Osteoblast (primary cell): ENCODE results near the gene ADCY9. TPM values are rescaled to one million over a fixed set of nuclear protein-coding genes. Genes with fewer than 3 reads are reported as not detected.

Source experiments
- DNase-seq: peaks from one replicate; pipeline ENCODE4 v3.0.0; 2011; ENCODE audit warnings: low spot score, mixed read lengths; ENCODE audit not compliant: insufficient read length; ENCODE audit errors: missing footprints
- H2AFZ ChIP-seq: 2 replicates; pipeline ENCODE4 v1.6.0; 2011; ENCODE audit warnings: mild to moderate bottlenecking, low read length
- H3K27ac ChIP-seq: 2 replicates; pipeline ENCODE4 v1.5.1; 2011; ENCODE audit warnings: mild to moderate bottlenecking, low read depth, low read length, moderate library complexity
- H3K27me3 ChIP-seq: 2 replicates; pipeline ENCODE4 v1.6.0; 2012; ENCODE audit warnings: mild to moderate bottlenecking, control low read depth, inconsistent platforms, low read length, moderate library complexity; ENCODE audit not compliant: insufficient read depth
- H3K36me3 ChIP-seq: 2 replicates; pipeline ENCODE4 v1.5.1; 2011; ENCODE audit warnings: mild to moderate bottlenecking, low read length, control low read depth, moderate library complexity; ENCODE audit not compliant: insufficient read depth
- H3K4me1 ChIP-seq: 2 replicates; pipeline ENCODE4 v1.5.1; 2011; ENCODE audit warnings: mild to moderate bottlenecking, low read length, control low read depth, moderate library complexity; ENCODE audit not compliant: insufficient read depth
- H3K4me2 ChIP-seq: 2 replicates; pipeline ENCODE4 v1.6.0; 2011; ENCODE audit warnings: mild to moderate bottlenecking, low read length; ENCODE audit not compliant: insufficient read depth
- H3K4me3 ChIP-seq: fragments of 200-600 bp; sonication (generic); 3 replicates; pipeline ENCODE4 v1.5.1; 2012; ENCODE audit warnings: mild to moderate bottlenecking, low read length, inconsistent platforms; ENCODE audit not compliant: insufficient read depth
- H3K79me2 ChIP-seq: 2 replicates; pipeline ENCODE4 v1.6.0; 2012; ENCODE audit warnings: mild to moderate bottlenecking, low read length, control low read depth, inconsistent platforms; ENCODE audit not compliant: insufficient read depth
- H3K9me3 ChIP-seq: 2 replicates; pipeline ENCODE4 v1.5.1; 2011; ENCODE audit warnings: low read depth, low read length, control low read depth
- H4K20me1 ChIP-seq: 2 replicates; pipeline ENCODE4 v1.6.0; 2012; ENCODE audit warnings: mild to moderate bottlenecking, low read length, control low read depth; ENCODE audit not compliant: insufficient read depth
- total RNA-seq: library from RNA; depleted of rRNA; stranded (reverse); fragments of >200 nt; gene quantifications from 2 replicates; pipeline ENCODE4 v1.2.3, GENCODE V29; 2012
- TF ChIP-seq, protein P1 (sequence below): IDR thresholded peaks from 2 replicates; pipeline ENCODE4 v1.5.1; 2011; ENCODE audit warnings: mild to moderate bottlenecking, low read depth, low read length, moderate library complexity; ENCODE audit errors: extremely low read depth

Gene ADCY9
- total RNA-seq, 1 donor, result 29.3 TPM

DNA sequence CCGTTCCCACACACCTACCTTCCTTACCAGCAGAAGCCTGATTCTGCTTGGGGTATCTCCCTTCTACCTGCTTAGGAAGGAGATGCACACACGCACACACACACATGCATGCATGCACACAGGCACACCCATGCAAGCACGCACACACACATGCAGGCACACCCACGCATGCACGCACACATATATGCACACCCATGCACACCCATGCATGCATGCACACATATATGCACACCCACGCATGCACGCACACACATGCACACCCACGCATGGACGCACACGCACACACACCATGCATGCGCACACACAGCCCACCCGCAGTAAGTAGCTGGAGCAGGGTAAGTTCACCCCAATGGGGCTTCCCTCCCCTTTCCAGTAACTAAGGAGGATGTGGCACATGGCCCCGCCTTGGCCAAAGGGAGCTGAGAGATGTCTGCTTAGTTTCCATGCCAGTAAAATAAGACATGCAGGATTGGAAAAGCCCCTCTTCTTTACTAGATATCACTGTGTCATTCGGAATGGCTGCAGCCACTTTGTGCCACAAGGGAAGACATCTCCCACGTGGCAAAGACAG lies 33.7 kb downstream of the ADCY9 start:
- H3K79me2 ChIP-seq, result peaks cover 14% of the 10 kb centered on the region
- TF ChIP-seq, protein P1, sequence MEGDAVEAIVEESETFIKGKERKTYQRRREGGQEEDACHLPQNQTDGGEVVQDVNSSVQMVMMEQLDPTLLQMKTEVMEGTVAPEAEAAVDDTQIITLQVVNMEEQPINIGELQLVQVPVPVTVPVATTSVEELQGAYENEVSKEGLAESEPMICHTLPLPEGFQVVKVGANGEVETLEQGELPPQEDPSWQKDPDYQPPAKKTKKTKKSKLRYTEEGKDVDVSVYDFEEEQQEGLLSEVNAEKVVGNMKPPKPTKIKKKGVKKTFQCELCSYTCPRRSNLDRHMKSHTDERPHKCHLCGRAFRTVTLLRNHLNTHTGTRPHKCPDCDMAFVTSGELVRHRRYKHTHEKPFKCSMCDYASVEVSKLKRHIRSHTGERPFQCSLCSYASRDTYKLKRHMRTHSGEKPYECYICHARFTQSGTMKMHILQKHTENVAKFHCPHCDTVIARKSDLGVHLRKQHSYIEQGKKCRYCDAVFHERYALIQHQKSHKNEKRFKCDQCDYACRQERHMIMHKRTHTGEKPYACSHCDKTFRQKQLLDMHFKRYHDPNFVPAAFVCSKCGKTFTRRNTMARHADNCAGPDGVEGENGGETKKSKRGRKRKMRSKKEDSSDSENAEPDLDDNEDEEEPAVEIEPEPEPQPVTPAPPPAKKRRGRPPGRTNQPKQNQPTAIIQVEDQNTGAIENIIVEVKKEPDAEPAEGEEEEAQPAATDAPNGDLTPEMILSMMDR, result no peak
- no peak overlapping the region for H3K4me3 ChIP-seq
- no peak for DNase-seq
- H3K4me1 ChIP-seq, result peaks cover 6% of the 10 kb centered on the region
- no peaks in the 10 kb centered on the region for H3K36me3 ChIP-seq
- no peak overlapping the region for H3K27ac ChIP-seq
- H3K27me3 ChIP-seq, result no peaks in the 10 kb centered on the region
- H3K4me2 ChIP-seq, result no peak overlapping the region
- peaks cover 3% of the 10 kb centered on the region for H4K20me1 ChIP-seq
- H2AFZ ChIP-seq, result no peak overlapping the region
- no peaks in the 10 kb centered on the region for H3K9me3 ChIP-seq

DNA sequence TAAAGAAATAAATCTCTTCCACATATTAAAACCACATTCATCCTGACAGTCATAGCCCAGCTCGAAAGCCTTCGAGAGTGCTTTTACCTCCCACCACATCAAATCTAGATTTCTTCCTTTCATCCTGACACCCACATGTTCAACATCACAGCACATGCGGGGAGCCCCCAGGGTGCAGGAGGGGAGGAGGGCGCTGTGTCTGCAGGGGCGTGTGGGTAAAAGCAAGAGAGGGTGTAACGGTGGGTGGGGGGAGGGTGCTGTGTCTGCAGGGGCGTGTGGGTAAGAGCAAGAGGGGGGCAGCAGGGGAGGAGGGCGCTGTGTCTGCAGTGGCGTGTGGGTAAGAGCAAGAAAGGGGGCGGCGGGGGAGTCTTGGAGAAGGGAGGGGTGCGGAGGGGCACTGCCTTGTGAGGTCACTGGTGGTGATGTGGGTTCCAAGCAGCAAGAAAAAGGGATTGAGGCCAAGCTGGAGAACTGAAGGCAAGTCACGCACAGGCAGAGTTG lies 34.7 kb downstream of the ADCY9 start:
- H3K4me2 ChIP-seq, result peak overlapping the region; percentile 48

DNA sequence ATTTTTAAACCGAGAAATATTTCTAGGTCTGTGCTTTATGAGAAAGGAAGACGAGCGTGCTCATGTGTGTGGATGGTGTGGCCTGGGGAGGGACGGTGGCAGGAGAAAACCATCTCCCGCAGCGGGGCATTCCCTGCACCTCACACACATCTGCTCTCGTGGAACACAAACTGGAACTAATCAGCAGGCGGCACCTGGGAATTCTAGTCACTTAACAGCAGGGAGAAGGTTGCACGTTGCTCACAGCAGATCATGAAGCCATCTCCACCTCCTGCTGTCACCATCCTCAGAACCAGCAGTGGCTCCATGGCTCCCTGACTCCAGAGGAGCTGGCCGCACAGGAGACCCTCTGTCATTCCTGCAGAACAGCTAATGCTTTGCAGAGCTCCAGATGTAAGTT lies 35.2 kb downstream of the ADCY9 start:
- Histone ChIP-seq H2AFZ (no peak overlapping the region), H3K4me3 (no peak overlapping the region)
- no peak for DNase-seq

More for the DNA sequence above, 34.7 kb downstream of the ADCY9 start:
- TF ChIP-seq, protein P1, result no peak
- no peaks in the 10 kb centered on the region for H3K36me3 ChIP-seq
- no peak overlapping the region for H2AFZ ChIP-seq
- no peaks in the 10 kb centered on the region for H3K9me3 ChIP-seq
- no peak overlapping the region for H3K27ac ChIP-seq
- DNase-seq, result no peak
- H3K79me2 ChIP-seq, result peaks cover 14% of the 10 kb centered on the region
- H4K20me1 ChIP-seq, result peaks cover 3% of the 10 kb centered on the region
- peaks cover 6% of the 10 kb centered on the region for H3K4me1 ChIP-seq
- no peaks in the 10 kb centered on the region for H3K27me3 ChIP-seq
- no peak overlapping the region for H3K4me3 ChIP-seq

DNA sequence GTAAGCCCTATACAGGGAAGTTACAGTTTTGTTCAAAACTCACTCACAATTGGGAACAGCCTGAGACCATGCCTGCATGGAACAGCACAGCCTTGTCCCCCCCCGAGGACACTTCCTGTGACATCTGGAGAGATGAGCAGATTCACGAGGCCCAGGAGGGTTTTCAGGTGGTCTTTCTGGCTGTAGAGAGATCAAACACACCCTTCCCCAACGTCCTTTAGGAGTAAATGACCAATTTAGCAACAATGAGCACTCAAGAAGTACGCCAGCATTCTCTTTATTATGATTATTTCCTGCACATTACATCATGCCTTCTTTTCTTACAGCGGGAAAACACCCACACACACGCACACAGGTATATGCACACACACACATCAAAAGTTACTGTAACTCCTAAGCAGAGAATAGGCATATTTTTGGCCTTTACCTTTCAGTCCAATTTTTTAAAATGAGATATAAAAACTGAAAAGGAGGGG lies 39.0 kb downstream of the ADCY9 start:
- no peak overlapping the region for H3K27ac ChIP-seq
- H3K4me2 ChIP-seq, result no peak overlapping the region
- TF ChIP-seq, protein P1, result no peak
- H3K9me3 ChIP-seq, result no peaks in the 10 kb centered on the region
- no peaks in the 10 kb centered on the region for H3K27me3 ChIP-seq
- peaks cover 3% of the 10 kb centered on the region for H3K4me1 ChIP-seq
- no peak overlapping the region for H3K4me3 ChIP-seq
- no peaks in the 10 kb centered on the region for H4K20me1 ChIP-seq
- no peak for DNase-seq
- H2AFZ ChIP-seq, result no peak overlapping the region
- H3K36me3 ChIP-seq, result no peaks in the 10 kb centered on the region
- H3K79me2 ChIP-seq, result peaks cover 6% of the 10 kb centered on the region

More for the DNA sequence above, 35.2 kb downstream of the ADCY9 start:
- Histone ChIP-seq H3K79me2 (peaks cover 12% of the 10 kb centered on the region), H3K27ac (no peak overlapping the region), H3K9me3 (no peaks in the 10 kb centered on the region), H3K4me1 (peaks cover 6% of the 10 kb centered on the region), H3K4me2 (no peak overlapping the region), H4K20me1 (peaks cover 3% of the 10 kb centered on the region), H3K27me3 (no peaks in the 10 kb centered on the region), H3K36me3 (no peaks in the 10 kb centered on the region)
- TF ChIP-seq, protein P1, result no peak
